ENCODE data around the gene LIN28B.
A peak's percentile ranks its signal among the peaks of the same experiment; 100 is the strongest.

LIN28B gene

DNA sequence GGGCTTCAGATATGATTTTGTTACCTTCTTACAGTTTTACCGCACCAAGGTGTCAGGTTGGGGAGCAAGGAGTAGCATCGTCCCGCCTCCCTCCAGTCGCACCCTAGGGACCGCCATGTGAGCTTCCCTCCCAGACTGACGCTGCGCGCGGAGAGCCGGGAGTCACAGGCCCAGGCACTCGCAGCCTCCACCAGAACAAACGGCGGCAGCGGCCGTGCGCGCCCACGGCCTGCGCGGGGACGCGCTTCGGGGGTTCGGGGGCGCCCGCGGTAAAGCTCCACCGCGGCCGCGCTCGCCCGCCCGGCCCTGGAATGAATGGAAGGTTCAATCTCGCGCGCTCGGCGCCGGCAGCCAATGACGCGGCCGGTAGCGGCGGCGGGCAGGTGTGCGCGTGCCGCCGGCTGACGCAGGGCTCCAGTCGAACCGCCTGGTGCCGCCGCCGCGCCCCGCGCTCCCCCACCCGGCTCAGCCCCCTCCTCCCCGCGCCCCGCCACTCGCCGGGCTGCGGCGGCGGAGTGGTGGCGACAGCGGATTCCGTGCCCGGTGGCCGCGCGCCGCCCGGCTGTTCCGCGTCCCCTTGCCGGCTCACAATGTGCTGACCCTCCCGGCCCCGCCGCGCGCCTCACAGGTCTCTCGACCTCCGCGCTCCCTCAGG, 16.5 kb upstream of the LIN28B start:
- H3K9me3 ChIP-seq (ENCODE audit: control insufficient read depth, insufficient read depth, low read depth, low read length): no peaks in the 10 kb centered on the region
- H3K4me3 ChIP-seq (ENCODE audit: low read depth, low read length): no peak overlapping the region; the same call in 1 of the 2 replicates
- ChIA-PET CTCF (interaction anchor here (0.6 to 3.3 kb wide), 11 partner anchors 8 to 271 kb away, joined by 3 to 27 read pairs (median 3); no protein-coding TSS in a partner anchor), POLR2A (interaction anchor here (0.7 to 1.3 kb wide), 4 partner anchors 15 to 80 kb away, joined by 3 to 4 read pairs (median 3); partner anchors contain the start of genes HACE1 and LIN28B)
- peak overlapping the region; percentile 44; the same call in 1 of the 2 replicates for H3K27ac ChIP-seq (ENCODE audit: extremely low read depth, low read depth, low read length)
- no peaks in the 10 kb centered on the region for H3K36me3 ChIP-seq (ENCODE audit: control insufficient read depth in 2 of 2, insufficient read depth in 1 of 2, low read length in 2 of 2)
- TF ChIP-seq ZNF24 (tag by site-specific recombination; IDR thresholded peaks at IDR 0.05) (no peak), KLF10 (tag by site-specific recombination; IDR thresholded peaks at IDR 0.05) (no peak), KLF9 (tag by site-specific recombination; IDR thresholded peaks at IDR 0.05; ENCODE audit: low read depth) (no peak), ZNF654 (tag by site-specific recombination; IDR thresholded peaks at IDR 0.05; ENCODE audit: low read depth) (no peak), ZNF501 (tag by site-specific recombination; IDR thresholded peaks at IDR 0.05) (no peak), HOXC10 (CRISPR knock-in tag; IDR thresholded peaks at IDR 0.05) (no peak), ZNF626 (tag by site-specific recombination; IDR thresholded peaks at IDR 0.05) (no peak), ZNF133 (tag by site-specific recombination; IDR thresholded peaks at IDR 0.05) (no peak), ZNF560 (tag by site-specific recombination; IDR thresholded peaks at IDR 0.05; ENCODE audit: borderline replicate concordance) (no peak), SP2 (tag by site-specific recombination; IDR thresholded peaks at IDR 0.05) (no peak), ZNF530 (tag by site-specific recombination; IDR thresholded peaks at IDR 0.05; ENCODE audit: low read depth) (no peak)
- TF ChIP-seq, protein P1, sequence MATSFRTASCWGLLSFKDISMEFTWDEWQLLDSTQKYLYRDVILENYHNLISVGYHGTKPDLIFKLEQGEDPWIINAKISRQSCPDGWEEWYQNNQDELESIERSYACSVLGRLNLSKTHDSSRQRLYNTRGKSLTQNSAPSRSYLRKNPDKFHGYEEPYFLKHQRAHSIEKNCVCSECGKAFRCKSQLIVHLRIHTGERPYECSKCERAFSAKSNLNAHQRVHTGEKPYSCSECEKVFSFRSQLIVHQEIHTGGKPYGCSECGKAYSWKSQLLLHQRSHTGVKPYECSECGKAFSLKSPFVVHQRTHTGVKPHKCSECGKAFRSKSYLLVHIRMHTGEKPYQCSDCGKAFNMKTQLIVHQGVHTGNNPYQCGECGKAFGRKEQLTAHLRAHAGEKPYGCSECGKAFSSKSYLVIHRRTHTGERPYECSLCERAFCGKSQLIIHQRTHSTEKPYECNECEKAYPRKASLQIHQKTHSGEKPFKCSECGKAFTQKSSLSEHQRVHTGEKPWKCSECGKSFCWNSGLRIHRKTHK (tag by site-specific recombination; IDR thresholded peaks at IDR 0.05): no peak
- TF ChIP-seq, protein P2, sequence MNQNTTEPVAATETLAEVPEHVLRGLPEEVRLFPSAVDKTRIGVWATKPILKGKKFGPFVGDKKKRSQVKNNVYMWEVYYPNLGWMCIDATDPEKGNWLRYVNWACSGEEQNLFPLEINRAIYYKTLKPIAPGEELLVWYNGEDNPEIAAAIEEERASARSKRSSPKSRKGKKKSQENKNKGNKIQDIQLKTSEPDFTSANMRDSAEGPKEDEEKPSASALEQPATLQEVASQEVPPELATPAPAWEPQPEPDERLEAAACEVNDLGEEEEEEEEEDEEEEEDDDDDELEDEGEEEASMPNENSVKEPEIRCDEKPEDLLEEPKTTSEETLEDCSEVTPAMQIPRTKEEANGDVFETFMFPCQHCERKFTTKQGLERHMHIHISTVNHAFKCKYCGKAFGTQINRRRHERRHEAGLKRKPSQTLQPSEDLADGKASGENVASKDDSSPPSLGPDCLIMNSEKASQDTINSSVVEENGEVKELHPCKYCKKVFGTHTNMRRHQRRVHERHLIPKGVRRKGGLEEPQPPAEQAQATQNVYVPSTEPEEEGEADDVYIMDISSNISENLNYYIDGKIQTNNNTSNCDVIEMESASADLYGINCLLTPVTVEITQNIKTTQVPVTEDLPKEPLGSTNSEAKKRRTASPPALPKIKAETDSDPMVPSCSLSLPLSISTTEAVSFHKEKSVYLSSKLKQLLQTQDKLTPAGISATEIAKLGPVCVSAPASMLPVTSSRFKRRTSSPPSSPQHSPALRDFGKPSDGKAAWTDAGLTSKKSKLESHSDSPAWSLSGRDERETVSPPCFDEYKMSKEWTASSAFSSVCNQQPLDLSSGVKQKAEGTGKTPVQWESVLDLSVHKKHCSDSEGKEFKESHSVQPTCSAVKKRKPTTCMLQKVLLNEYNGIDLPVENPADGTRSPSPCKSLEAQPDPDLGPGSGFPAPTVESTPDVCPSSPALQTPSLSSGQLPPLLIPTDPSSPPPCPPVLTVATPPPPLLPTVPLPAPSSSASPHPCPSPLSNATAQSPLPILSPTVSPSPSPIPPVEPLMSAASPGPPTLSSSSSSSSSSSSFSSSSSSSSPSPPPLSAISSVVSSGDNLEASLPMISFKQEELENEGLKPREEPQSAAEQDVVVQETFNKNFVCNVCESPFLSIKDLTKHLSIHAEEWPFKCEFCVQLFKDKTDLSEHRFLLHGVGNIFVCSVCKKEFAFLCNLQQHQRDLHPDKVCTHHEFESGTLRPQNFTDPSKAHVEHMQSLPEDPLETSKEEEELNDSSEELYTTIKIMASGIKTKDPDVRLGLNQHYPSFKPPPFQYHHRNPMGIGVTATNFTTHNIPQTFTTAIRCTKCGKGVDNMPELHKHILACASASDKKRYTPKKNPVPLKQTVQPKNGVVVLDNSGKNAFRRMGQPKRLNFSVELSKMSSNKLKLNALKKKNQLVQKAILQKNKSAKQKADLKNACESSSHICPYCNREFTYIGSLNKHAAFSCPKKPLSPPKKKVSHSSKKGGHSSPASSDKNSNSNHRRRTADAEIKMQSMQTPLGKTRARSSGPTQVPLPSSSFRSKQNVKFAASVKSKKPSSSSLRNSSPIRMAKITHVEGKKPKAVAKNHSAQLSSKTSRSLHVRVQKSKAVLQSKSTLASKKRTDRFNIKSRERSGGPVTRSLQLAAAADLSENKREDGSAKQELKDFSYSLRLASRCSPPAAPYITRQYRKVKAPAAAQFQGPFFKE (tag by site-specific recombination; IDR thresholded peaks at IDR 0.05; ENCODE audit: borderline replicate concordance): no peak
- TF ChIP-seq, protein P3, sequence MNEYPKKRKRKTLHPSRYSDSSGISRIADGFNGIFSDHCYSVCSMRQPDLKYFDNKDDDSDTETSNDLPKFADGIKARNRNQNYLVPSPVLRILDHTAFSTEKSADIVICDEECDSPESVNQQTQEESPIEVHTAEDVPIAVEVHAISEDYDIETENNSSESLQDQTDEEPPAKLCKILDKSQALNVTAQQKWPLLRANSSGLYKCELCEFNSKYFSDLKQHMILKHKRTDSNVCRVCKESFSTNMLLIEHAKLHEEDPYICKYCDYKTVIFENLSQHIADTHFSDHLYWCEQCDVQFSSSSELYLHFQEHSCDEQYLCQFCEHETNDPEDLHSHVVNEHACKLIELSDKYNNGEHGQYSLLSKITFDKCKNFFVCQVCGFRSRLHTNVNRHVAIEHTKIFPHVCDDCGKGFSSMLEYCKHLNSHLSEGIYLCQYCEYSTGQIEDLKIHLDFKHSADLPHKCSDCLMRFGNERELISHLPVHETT (tag by site-specific recombination; IDR thresholded peaks at IDR 0.05): no peak
- TF ChIP-seq, protein P4, sequence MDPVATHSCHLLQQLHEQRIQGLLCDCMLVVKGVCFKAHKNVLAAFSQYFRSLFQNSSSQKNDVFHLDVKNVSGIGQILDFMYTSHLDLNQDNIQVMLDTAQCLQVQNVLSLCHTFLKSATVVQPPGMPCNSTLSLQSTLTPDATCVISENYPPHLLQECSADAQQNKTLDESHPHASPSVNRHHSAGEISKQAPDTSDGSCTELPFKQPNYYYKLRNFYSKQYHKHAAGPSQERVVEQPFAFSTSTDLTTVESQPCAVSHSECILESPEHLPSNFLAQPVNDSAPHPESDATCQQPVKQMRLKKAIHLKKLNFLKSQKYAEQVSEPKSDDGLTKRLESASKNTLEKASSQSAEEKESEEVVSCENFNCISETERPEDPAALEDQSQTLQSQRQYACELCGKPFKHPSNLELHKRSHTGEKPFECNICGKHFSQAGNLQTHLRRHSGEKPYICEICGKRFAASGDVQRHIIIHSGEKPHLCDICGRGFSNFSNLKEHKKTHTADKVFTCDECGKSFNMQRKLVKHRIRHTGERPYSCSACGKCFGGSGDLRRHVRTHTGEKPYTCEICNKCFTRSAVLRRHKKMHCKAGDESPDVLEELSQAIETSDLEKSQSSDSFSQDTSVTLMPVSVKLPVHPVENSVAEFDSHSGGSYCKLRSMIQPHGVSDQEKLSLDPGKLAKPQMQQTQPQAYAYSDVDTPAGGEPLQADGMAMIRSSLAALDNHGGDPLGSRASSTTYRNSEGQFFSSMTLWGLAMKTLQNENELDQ (tag by site-specific recombination; IDR thresholded peaks at IDR 0.05; ENCODE audit: low read depth): no peak
- TF ChIP-seq, protein P5, sequence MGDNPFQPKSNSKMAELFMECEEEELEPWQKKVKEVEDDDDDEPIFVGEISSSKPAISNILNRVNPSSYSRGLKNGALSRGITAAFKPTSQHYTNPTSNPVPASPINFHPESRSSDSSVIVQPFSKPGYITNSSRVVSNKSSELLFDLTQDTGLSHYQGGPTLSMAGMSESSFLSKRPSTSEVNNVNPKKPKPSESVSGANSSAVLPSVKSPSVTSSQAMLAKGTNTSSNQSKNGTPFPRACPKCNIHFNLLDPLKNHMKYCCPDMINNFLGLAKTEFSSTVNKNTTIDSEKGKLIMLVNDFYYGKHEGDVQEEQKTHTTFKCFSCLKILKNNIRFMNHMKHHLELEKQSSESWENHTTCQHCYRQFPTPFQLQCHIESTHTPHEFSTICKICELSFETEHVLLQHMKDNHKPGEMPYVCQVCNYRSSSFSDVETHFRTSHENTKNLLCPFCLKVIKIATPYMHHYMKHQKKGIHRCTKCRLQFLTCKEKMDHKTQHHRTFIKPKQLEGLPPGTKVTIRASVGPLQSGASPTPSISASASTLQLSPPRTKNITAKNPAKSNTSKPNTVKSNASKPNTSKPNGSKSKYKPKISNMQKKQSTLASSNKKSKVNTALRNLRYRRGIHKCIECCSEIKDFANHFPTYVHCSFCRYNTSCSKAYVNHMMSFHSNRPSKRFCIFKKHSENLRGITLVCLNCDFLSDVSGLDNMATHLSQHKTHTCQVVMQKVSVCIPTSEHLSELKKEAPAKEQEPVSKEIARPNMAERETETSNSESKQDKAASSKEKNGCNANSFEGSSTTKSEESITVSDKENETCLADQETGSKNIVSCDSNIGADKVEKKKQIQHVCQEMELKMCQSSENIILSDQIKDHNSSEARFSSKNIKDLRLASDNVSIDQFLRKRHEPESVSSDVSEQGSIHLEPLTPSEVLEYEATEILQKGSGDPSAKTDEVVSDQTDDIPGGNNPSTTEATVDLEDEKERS (tag by site-specific recombination; IDR thresholded peaks at IDR 0.05): no peak
- H3K4me1 ChIP-seq (ENCODE audit: control insufficient read depth, insufficient read depth, low read length): no peaks in the 10 kb centered on the region; the same call in 1 of the 2 replicates

All from HEK293 (cell line).